AML-193 (cell line): ENCODE results near the gene PATL2.
"Not testable (repeated sequence)": the region's sequence is repeated elsewhere in the genome, so short reads cannot be mapped to it uniquely, and the experiment has no call there.

Experiments used
- DNase-seq, 2 experiments: peaks; one replicate each; lab custom pipeline; 2025; lab: John Stamatoyannopoulos, UW

The PATL2 gene

DNA sequence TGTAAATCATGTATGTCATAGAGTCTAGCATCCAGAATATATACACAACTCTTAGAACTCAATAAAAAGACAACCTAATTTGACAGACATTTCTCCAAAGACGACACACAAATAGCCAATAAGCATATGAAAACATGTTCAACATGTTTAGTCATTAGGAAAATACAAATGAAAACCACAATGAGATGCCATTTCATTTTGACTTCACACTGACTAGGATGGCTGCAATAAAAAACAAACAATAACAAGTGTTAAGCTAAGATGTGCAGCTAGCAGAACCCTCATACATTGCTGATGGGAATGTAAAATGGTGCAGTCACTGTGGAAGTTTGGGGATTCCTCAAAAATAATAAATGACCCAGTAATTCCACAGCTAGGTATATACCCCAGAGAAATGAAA is 64.1 kb downstream of the PATL2 start:
- DNase-seq = no peak

DNA sequence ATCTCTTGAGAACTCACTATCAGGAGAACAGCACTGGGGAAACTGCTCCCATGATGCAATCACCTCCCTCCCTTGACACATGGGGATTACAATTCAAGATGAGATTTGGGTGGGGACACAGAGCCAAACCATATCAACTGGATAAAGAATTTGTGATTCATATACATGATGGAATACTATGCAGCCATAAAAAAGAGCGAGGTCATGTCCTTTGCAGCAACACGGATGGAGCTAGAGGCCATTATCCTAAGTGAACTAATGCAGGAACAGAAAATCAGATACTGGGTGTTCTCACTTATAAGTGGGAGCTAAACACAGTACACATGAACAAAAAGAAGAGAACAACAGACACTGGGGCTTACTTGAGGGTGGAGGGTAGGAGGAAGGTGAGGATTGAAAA is 64.7 kb downstream of the PATL2 start:
- no peak for DNase-seq

DNA sequence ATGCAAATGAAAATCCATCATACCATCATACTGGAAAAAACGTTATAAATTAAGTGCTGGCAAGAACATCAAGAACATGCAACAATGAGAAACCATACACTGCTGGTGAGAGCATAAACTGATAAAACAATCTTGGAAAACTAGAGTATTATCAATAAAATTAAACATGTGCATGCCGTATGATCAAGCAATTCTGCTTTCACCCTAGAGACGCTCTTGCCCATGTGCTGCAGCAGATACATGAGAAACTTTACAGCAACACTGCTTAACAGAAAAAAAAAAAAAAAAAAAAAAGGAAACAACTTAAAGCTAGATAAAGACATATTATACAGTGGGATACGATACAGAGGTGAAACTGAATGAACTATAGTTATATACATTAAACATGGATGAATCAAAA is 69.5 kb downstream of the PATL2 start:
- no peak for DNase-seq

DNA sequence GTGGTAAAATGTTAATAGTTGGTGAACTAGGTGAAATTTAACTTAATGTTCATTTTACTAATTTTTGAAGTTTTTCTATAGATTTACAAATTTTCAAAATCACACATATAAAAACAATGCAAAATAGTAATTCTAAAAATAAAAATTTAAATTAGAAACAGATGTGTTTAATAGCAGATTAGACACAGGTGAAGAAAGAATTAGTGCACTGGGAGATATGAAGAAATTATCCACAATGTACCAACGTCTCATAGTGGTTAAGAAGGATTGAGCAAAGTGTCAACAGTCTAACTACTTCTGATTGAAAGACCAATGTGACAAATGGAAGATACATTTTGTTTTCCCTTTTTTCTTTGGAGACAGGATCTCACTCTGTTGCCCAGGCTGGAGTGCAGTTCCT is 74.1 kb downstream of the PATL2 start:
- DNase-seq = no peak

DNA sequence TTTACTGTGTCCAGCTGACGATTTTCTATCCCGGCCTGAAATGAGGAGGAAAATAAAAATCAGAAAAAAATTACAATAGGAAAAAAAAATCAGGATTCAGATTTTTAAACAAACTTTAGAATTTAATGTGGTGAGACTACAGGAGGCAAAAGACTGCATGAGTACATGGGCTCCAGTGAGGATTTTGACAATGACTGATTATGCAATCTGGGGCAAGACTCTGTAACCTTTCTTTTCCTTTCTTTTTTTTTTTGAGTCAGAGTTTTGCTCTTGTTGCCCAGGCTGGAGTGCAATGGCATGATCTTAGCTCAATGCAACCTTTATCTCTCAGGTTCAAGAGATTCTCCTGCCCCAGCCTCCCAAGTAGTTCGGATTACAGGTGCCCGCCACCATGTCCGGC is 77.5 kb downstream of the PATL2 start:
- peak; percentile 21 to 38 for DNase-seq

DNA sequence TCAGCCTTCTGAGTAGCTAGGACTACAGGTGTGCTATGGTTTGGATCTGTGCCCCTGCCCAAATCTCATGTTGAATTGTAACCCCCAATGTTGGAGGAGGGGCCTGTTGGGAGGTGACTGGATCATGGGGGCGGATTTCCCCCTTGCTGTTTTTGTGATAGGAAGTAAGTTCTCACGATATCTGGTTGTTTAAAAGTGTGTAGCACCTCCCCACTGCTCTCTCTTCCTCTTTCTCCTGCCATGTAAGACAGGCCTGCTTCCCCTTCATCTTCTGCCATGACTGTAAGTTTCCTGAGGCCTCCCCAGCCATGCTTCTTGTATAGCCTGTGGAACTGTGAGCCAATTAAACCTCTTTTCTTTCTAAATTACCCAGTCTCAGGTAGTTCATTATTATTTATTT is 85.8 kb downstream of the PATL2 start:
- not testable (repeated sequence) for DNase-seq

DNA sequence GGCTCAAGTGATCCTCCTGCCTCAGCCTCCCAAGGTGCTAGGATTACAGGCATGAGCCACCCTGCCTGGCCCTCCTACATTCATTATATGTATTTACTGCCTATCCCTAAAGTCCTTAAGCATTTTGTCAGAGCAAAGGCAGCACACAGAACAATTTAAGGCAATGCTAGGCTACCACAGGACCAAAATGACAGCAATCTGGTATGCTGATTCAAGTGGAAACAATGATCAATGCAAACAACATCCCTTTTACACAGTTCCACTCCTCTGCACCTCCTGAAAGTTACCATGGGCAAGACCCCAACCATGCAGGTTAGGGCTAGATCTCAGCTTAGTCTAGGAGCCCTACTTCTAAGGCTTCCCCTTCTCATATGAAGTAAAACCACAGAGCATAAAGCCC is 87.9 kb downstream of the PATL2 start:
- DNase-seq = no peak

DNA sequence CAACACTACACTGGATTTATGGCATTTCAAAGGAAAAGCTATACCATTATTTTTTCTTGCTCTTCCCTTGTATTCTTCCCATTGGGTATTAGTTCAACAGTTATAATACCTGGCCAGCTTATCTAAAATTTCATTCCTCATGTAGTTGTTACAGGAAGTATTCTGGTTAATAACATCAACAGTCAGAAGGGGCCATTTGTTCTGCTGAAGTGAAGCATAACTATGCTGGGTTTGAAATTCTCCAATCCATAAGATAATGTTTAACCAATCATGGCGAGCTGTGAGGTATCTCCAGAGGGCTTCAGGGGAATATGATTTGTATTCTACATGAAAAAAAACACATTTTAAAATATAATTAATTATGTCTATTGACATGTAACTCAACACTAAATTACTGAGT is 91.0 kb downstream of the PATL2 start:
- DNase-seq = no peak

DNA sequence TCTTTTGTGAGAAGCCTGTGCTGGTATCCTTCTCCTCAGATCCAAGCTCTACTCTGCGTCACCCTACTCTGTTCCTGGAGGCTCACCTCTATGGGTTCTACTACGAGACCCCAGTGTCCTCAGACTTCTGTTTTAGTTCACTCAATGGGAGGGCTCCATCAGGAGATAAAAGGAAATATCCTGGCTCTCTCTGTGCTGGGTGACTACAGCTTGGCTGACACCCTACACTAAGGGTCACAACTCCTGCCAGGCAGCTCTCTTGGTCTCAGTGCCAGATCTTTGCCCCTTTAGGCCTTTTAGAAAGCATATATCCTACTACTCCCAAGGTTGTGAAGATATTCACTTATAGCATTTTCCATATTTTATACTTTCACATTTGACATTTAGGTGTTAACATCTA is 94.1 kb downstream of the PATL2 start:
- no peak for DNase-seq
